Common myeloid progenitor, CD34-positive (primary cell): ENCODE results near the gene SP3.

Experiments
- CTCF ChIA-PET: fragments of 350-600 bp; sonication (Branson Sonifier 250); formaldehyde crosslinking; loops from one replicate; lab custom pipeline; 2021; ENCODE audit warnings: antibody characterized with exemption; lab: Charles Lee
- POLR2A ChIA-PET: fragments of 350-600 bp; sonication (Branson Sonifier 250); formaldehyde crosslinking; loops from one replicate; lab custom pipeline; 2021; ENCODE audit warnings: antibody characterized with exemption; lab: Charles Lee
- DNase-seq, 3 donors: peaks; one replicate each; pipeline versions ENCODE4 v3.0.0 to v3.0.0-alpha.2; 2013
- H3K27ac ChIP-seq, 2 experiments: 1 replicate in 1 of 2; 2 replicates in 1 of 2; pipeline ENCODE4 v1.7.0; 2013; ENCODE audit warnings: inconsistent platforms in 2 of 2, low read length in 2 of 2, mild to moderate bottlenecking in 2 of 2, low read depth in 1 of 2, moderate library complexity in 1 of 2; ENCODE audit not compliant: severe bottlenecking in 2 of 2, insufficient read depth in 1 of 2, poor library complexity in 1 of 2
- H3K27me3 ChIP-seq, 5 experiments: replicated peaks in 2 of 5; 1 replicate in 3 of 5; 2 replicates in 2 of 5; pipeline versions ENCODE4 v1.6.1 to v1.7.0; 2013; ENCODE audit warnings: low read length in 4 of 5, mild to moderate bottlenecking in 2 of 5, moderate library complexity in 2 of 5, inconsistent platforms in 1 of 5; ENCODE audit not compliant: insufficient read depth in 5 of 5, control insufficient read depth in 4 of 5
- H3K36me3 ChIP-seq, 4 experiments: 1 replicate in 2 of 4; 2 replicates in 2 of 4; pipeline versions ENCODE4 v1.6.1 to v1.7.0; 2013; ENCODE audit warnings: low read length in 3 of 4, control low read depth in 1 of 4, mild to moderate bottlenecking in 1 of 4; ENCODE audit not compliant: control insufficient read depth in 4 of 4, insufficient read depth in 4 of 4
- H3K4me1 ChIP-seq, 4 experiments: 1 replicate in 3 of 4; 2 replicates in 1 of 4; pipeline versions ENCODE4 v1.6.1 to v1.7.1; 2013; ENCODE audit warnings: low read length in 3 of 4, mild to moderate bottlenecking in 3 of 4, control low read depth in 1 of 4, inconsistent platforms in 1 of 4, moderate library complexity in 1 of 4; ENCODE audit not compliant: control insufficient read depth in 4 of 4, insufficient read depth in 4 of 4; ENCODE audit errors: control extremely low read depth in 1 of 4
- H3K4me3 ChIP-seq, 7 experiments: 1 replicate in 4 of 7; 2 replicates in 3 of 7; pipeline versions ENCODE4 v1.5.1 to v1.7.0; 2013; ENCODE audit warnings: mild to moderate bottlenecking in 7 of 7, low read length in 6 of 7, moderate library complexity in 6 of 7, inconsistent platforms in 2 of 7, low read depth in 2 of 7, control low read depth in 1 of 7; ENCODE audit not compliant: insufficient read depth in 4 of 7, control insufficient read depth in 1 of 7; ENCODE audit errors: extremely low read depth in 1 of 7
- H3K9me3 ChIP-seq, 5 experiments: 1 replicate in 4 of 5; 2 replicates in 1 of 5; pipeline versions ENCODE4 v1.6.1 to v1.7.1; 2013; ENCODE audit warnings: low read length in 4 of 5, mild to moderate bottlenecking in 2 of 5, inconsistent platforms in 1 of 5, low read depth in 1 of 5, moderate library complexity in 1 of 5; ENCODE audit not compliant: control insufficient read depth in 4 of 5, insufficient read depth in 2 of 5; ENCODE audit errors: control extremely low read depth in 1 of 5
- WGBS: methylation state at CpG from one replicate; pipeline ENCODE4 v1.1.5; 2013; ENCODE audit not compliant: insufficient coverage; 5-methylcytosine and 5-hydroxymethylcytosine counted together

The SP3 gene

DNA sequence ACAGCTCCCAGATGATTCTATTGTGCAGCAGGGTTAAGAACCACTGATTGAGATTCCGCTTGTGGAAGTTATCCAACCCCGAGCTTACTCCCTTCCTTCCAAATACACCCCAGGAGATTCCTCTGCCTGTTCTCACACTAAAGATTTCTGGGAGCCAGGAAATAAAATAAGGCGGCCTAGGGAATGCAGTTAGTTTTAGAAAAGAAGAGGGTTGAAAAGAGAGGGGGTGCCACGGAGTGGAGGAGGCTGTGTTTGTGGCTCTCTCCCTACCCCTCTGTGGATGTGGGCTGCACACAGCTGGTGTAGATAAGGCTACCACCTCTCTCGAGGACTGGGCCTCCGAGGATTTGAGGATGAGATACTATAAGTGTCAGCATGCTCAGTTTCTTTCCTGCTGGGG is 25.1 kb upstream of the SP3 start:
- ChIA-PET POLR2A (no interaction called here), CTCF (no interaction called here)
- Histone ChIP-seq H3K4me3 (no peak overlapping the region), H3K9me3 (no peaks in the 10 kb centered on the region), H3K4me1 (peaks cover 0 to 13% (median under 1%) of the 10 kb centered on the region in 4 experiments), H3K27me3 (no peaks in the 10 kb centered on the region), H3K27ac (no peak overlapping the region), H3K36me3 (no peaks in the 10 kb centered on the region)
- peak in 1 of 3 donors; percentile 33 for DNase-seq
- 91% methylated on average over 3 of the region's 6 CpGs for WGBS

DNA sequence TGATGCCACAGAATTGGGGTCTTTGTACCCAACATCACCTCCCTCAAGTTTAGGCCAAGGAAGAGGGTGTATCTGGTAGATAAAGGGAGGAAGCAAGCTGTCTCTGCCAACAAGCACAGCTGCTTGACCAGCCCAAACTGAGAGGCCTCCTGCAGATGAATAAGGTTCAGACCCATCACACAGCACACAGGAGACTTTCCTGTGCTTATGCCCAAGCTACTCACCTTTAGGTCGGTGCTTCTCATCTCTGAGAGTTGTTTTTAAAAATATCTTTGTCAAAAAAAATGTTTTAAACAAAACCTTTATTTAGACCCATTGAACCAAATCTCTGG is 24.7 kb upstream of the SP3 start:
- Histone ChIP-seq H3K9me3 (no peaks in the 10 kb centered on the region), H3K27ac (no peak overlapping the region), H3K36me3 (no peaks in the 10 kb centered on the region), H3K4me1 (peaks cover 0 to 17% (median under 1%) of the 10 kb centered on the region in 4 experiments), H3K4me3 (no peak overlapping the region), H3K27me3 (no peaks in the 10 kb centered on the region)
- POLR2A ChIA-PET: no interaction called here
- DNase-seq: no peak
- CTCF ChIA-PET: interaction anchor here (1.0 kb wide), 1 partner anchor 56 kb away, joined by 3 read pairs; no protein-coding TSS in a partner anchor
- no CpG with 5 or more reads among the region's 1 CpG for WGBS

DNA sequence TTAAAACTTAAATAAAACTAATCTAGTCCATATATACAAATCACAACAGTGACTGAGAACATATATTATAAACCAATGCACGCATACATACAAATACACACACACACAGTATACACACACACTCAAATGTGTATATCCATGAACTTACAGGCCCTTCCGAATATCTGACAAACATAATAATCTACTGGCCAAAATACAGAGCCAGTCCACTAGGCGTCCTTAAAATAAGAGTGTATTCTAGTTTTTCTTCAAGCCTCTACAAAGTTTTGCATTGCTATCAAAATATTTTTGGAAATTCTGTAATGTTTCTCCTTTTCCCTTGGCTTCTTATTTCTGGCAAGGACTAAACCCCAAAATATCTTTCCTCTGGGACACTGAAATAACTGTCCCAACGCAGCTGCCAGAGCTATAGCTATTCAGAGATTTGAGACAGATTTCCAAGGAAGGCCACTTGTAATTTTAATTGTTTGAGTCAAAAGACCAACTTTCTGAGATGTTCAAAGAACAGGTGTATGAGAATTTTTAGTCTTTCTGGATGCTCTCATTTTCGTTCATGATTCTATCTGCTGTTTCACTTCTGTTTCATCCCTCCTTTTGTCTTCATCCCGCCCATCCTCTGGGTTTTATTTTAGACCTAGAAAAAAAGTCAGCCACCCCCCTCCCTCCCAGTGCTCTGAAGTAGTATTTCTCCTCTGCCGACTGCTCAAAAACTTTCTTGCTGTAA is 24.1 kb upstream of the SP3 start:
- no peaks in the 10 kb centered on the region for H3K36me3 ChIP-seq
- H3K27ac ChIP-seq: no peak overlapping the region
- H3K27me3 ChIP-seq: no peaks in the 10 kb centered on the region
- no peak overlapping the region for H3K4me3 ChIP-seq
- 99% methylated on average over 6 of the region's 7 CpGs for WGBS
- POLR2A ChIA-PET: no interaction called here
- H3K4me1 ChIP-seq: peaks cover 0 to 20% (median under 1%) of the 10 kb centered on the region in 4 experiments
- CTCF ChIA-PET: interaction anchor here (1.0 kb wide), 1 partner anchor 56 kb away, joined by 3 read pairs; no protein-coding TSS in a partner anchor
- no peaks in the 10 kb centered on the region for H3K9me3 ChIP-seq
- no peak for DNase-seq

DNA sequence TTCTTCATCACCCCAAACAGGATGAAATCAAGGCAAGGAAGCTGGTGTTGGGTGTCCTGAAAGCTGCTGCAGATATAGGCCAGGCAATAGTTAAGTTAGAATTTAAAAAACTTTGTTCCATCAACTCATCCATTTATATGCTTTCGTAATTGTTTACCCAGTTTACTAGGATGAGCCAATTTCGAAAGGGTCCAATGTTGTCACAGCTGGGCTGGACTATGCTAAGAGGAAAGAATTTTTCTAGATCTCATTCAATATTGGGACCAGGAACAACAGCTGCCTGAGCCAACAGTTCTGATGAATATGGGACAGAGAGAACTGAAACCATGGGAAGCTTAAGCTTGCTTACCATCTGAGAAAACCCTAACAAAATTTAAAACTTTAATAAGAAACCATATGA is 21.6 kb upstream of the SP3 start:
- ChIA-PET CTCF (interaction anchor here (0.6 to 1.6 kb wide), 5 partner anchors 15 to 1342 kb away, joined by 3 to 4 read pairs (median 3); no protein-coding TSS in a partner anchor), POLR2A (interaction anchor here (1.3 kb wide), 1 partner anchor 9 kb away, joined by 3 read pairs; no protein-coding TSS in a partner anchor)
- Histone ChIP-seq H3K4me3 (no peak overlapping the region), H3K9me3 (no peaks in the 10 kb centered on the region), H3K36me3 (no peaks in the 10 kb centered on the region), H3K4me1 (peaks cover 0 to 20% (median under 1%) of the 10 kb centered on the region in 4 experiments), H3K27ac (no peak overlapping the region), H3K27me3 (no peaks in the 10 kb centered on the region)
- DNase-seq: no peak
- WGBS: 100% methylated on average over 2 of the region's 2 CpGs

DNA sequence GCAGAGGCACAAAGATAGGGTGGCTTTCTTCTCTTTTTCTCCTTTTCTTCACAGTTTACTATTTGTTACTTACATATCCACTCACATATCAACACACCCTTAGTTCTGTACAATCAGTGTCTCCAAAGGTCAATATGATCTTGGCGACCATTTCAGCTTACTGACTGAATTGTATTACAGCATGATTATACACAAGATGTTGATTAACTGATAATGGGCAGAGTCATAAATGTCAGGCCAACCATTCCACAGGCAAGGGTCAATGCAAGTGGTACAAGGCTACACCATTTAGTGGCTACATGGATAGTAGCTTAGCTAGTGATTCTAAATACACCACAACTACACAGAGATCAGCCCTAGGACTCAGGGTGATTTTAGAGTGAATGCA is 20.4 kb upstream of the SP3 start:
- Histone ChIP-seq H3K36me3 (no peaks in the 10 kb centered on the region), H3K27ac (no peak overlapping the region), H3K4me3 (no peak overlapping the region), H3K4me1 (peaks cover 0 to 11% (median under 1%) of the 10 kb centered on the region in 4 experiments), H3K27me3 (no peaks in the 10 kb centered on the region), H3K9me3 (no peaks in the 10 kb centered on the region)
- DNase-seq: no peak
- WGBS: no CpG with 5 or more reads among the region's 1 CpG
- POLR2A ChIA-PET: interaction anchor here (1.3 kb wide), 1 partner anchor 10 kb away, joined by 3 read pairs; no protein-coding TSS in a partner anchor
- CTCF ChIA-PET: interaction anchor here (0.6 to 1.4 kb wide), 5 partner anchors 12 to 27 kb away, joined by 3 to 5 read pairs (median 4); no protein-coding TSS in a partner anchor

DNA sequence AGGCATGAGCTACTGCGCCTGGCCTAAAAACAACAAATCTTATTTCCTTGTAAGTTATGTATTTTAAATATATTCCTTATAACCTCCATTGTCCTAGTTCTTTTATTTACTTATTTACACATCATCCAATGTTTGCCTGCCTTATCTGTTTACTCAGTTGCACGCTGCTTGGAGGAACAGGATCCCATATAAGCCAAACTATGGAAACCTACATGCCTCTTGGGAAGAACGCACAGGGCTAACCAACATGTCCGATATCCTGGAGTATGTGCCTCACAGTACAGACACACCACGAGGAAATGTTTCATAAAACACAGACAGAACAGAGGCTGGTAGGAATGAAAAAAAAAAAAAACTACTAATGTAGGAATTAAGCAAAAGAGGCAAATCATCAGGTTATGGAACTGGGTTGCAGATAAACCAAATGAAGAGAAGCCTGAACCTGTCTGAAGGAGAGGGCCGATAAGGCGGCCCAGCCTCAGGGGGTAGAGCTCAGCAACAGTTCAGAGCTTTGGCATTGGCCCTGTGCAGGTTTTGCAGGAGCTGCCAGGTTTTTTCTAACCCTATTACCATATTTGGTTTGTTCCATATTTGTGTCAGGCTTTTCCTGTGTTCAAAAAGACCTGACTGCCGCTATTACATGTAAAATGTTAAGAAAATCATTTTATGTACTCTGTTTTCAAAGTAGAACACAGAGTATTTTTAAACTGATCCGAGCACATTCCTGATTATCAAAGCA is 19.9 kb upstream of the SP3 start:
- Histone ChIP-seq H3K36me3 (no peaks in the 10 kb centered on the region), H3K27me3 (no peaks in the 10 kb centered on the region), H3K27ac (no peak overlapping the region), H3K9me3 (no peaks in the 10 kb centered on the region), H3K4me3 (no peak overlapping the region), H3K4me1 (peaks cover 0 to 11% (median under 1%) of the 10 kb centered on the region in 4 experiments)
- WGBS: 69% methylated on average over 5 of the region's 9 CpGs
- CTCF ChIA-PET: interaction anchor here (1.1 to 1.4 kb wide), 3 partner anchors 11 to 27 kb away, joined by 3 to 5 read pairs (median 5); no protein-coding TSS in a partner anchor
- POLR2A ChIA-PET: no interaction called here
- DNase-seq: peak in 1 of 3 donors; percentile 42
